GM12878 (cell line): Measurements from ENCODE around the gene SAAL1. TPM values are rescaled to one million over a fixed set of nuclear protein-coding genes. Genes with fewer than 3 reads are reported as not detected.

ENCODE experiments used
- ATAC-seq: fragments of 200-7000 bp; cut with Tn5 transposase; 3 replicates; pipeline ENCODE4 v1.9.1; 2020; ENCODE audit warnings: mild to moderate bottlenecking, moderate library complexity
- BruUV-seq: library from RNA; stranded (reverse); fragments of 400-500 nt; replicated peaks from 2 replicates; lab custom pipeline; 2021; lab: Mats Ljungman, UMichigan
- CTCF ChIA-PET: fragments of 300-600 bp; sonication (Branson Sonifier 250); formaldehyde crosslinking; extraction: SDS; loops from one replicate; lab custom pipeline; 2021; ENCODE audit warnings: inconsistent platforms; lab: Yijun Ruan, JAX
- POLR2A ChIA-PET: fragments of 350-600 bp; formaldehyde crosslinking; extraction: SDS; loops from one replicate; lab custom pipeline; 2021; ENCODE audit warnings: inconsistent platforms; lab: Charles Lee
- RAD21 ChIA-PET: fragments of 300-600 bp; sonication (Branson Sonifier 250); formaldehyde crosslinking; loops from one replicate; lab custom pipeline; 2023; ENCODE audit warnings: antibody characterized with exemption; ENCODE audit not compliant: unreplicated experiment; lab: Charles Lee
- SMC1A ChIA-PET: fragments of 300-600 bp; sonication (Branson Sonifier 250); formaldehyde crosslinking; loops from one replicate; lab custom pipeline; 2023; ENCODE audit not compliant: unreplicated experiment, uncharacterized antibody; lab: Charles Lee
- DNase-seq: peaks from one replicate; pipeline ENCODE4 v3.0.0-alpha.2; 2011; ENCODE audit warnings: low read depth, low spot score
- FAIRE-seq: peaks from 3 replicates; lab custom pipeline; 2011; peaks lifted over from hg19 to GRCh38; lab: Jason Lieb, UNC
- H2AFZ ChIP-seq: 2 replicates; pipeline ENCODE4 v1.6.0; 2011; ENCODE audit warnings: low read depth, low read length, control low read depth; ENCODE audit not compliant: control insufficient read depth
- H3K27ac ChIP-seq: 2 replicates; pipeline ENCODE4 v1.5.1; 2011; ENCODE audit warnings: control low read depth; ENCODE audit not compliant: control insufficient read depth, insufficient read depth
- H3K27me3 ChIP-seq, 2 experiments: replicated peaks in 1 of 2; 2 replicates each; pipeline versions ENCODE4 v1.6.0 to v1.6.1; 2011; ENCODE audit warnings: low read length in 1 of 2; ENCODE audit not compliant: control insufficient read depth in 2 of 2, insufficient read depth in 2 of 2
- H3K36me3 ChIP-seq, 2 experiments: 2 replicates each; pipeline ENCODE4 v1.5.1; 2011; ENCODE audit warnings: low read length in 1 of 2; ENCODE audit not compliant: control insufficient read depth in 2 of 2, insufficient read depth in 2 of 2
- H3K4me1 ChIP-seq: 2 replicates; pipeline ENCODE4 v1.6.1; 2011; ENCODE audit warnings: mild to moderate bottlenecking, low read length, moderate library complexity, mixed read lengths; ENCODE audit not compliant: control insufficient read depth, insufficient read depth
- H3K4me2 ChIP-seq: 2 replicates; pipeline ENCODE4 v1.6.0; 2011; ENCODE audit warnings: control low read depth; ENCODE audit not compliant: control insufficient read depth, insufficient read depth
- H3K4me3 ChIP-seq: fragments of 200-600 bp; sonication (generic); 2 replicates; pipeline ENCODE4 v1.5.1; 2016
- H3K79me2 ChIP-seq: 2 replicates; pipeline ENCODE4 v1.6.0; 2011; ENCODE audit warnings: low read length; ENCODE audit not compliant: control insufficient read depth, insufficient read depth
- H3K9ac ChIP-seq: 2 replicates; pipeline ENCODE4 v1.8.0; 2011; ENCODE audit warnings: low read length, control low read depth, mixed read lengths; ENCODE audit not compliant: control insufficient read depth, insufficient read depth
- H3K9me3 ChIP-seq: replicated peaks from 3 replicates; pipeline ENCODE4 v1.5.1; 2011; ENCODE audit warnings: mild to moderate bottlenecking, low read length; ENCODE audit not compliant: control insufficient read depth, insufficient read depth
- H4K20me1 ChIP-seq: 2 replicates; pipeline ENCODE4 v1.6.0; 2011; ENCODE audit not compliant: control insufficient read depth, insufficient read depth
- ASH2L ChIP-seq: fragments of 300-600, 200-600 bp; sonication (generic); IDR thresholded peaks from 2 replicates; pipeline ENCODE4 v1.6.1; 2017; ENCODE audit warnings: low read depth, mild to moderate bottlenecking, borderline replicate concordance
- BCL11A ChIP-seq: IDR thresholded peaks from 2 replicates; pipeline ENCODE4 v1.6.1; 2011; ENCODE audit warnings: low read depth, low read length
- CBFB ChIP-seq: IDR thresholded peaks from 2 replicates; pipeline ENCODE4 v1.6.1; 2016; ENCODE audit warnings: antibody characterized with exemption, low read depth
- CHD4 ChIP-seq: fragments of 200-600 bp; sonication (generic); IDR thresholded peaks from 2 replicates; pipeline ENCODE4 v1.6.1; 2016; ENCODE audit warnings: mild to moderate bottlenecking
- CTCF ChIP-seq, 3 experiments: IDR thresholded peaks in 2 of 3; conservative IDR thresholded peaks in 1 of 3; 2 replicates each; pipeline ENCODE4 v1.5.1; 2011; ENCODE audit warnings: low read depth in 3 of 3, low read length in 3 of 3, mild to moderate bottlenecking in 3 of 3, control low read depth in 2 of 3, moderate library complexity in 2 of 3, inconsistent platforms in 1 of 3, mixed read lengths in 1 of 3; ENCODE audit not compliant: control insufficient read depth in 2 of 3, insufficient read depth in 1 of 3; ENCODE audit errors: extremely low read depth in 1 of 3
- CUX1 ChIP-seq: IDR thresholded peaks from 2 replicates; pipeline ENCODE4 v1.6.1; 2012; ENCODE audit warnings: improper control_type of control experiment, low read depth, low read length; ENCODE audit not compliant: insufficient replicate concordance
- HDGF ChIP-seq: fragments of 450-650 bp; IDR thresholded peaks from 2 replicates; pipeline ENCODE4 v1.6.1; 2016; ENCODE audit warnings: antibody characterized with exemption
- IRF4 ChIP-seq: IDR thresholded peaks from 2 replicates; pipeline ENCODE4 v1.6.1; 2011; ENCODE audit warnings: low read depth, low read length
- MEF2A ChIP-seq: IDR thresholded peaks from 2 replicates; pipeline ENCODE4 v1.6.1; 2011; ENCODE audit warnings: low read depth, mild to moderate bottlenecking, low read length, moderate library complexity; ENCODE audit not compliant: insufficient read depth
- PML ChIP-seq: IDR thresholded peaks from 2 replicates; pipeline ENCODE4 v1.6.1; 2012; ENCODE audit warnings: low read length, inconsistent platforms
- POLR2AphosphoS2 ChIP-seq: IDR thresholded peaks from 2 replicates; pipeline ENCODE4 v1.6.1; 2011; ENCODE audit warnings: low read depth, mild to moderate bottlenecking, low read length, improper control_type of control experiment, moderate library complexity
- SREBF1 ChIP-seq: IDR thresholded peaks from 2 replicates; pipeline ENCODE4 v1.6.1; 2012; ENCODE audit warnings: mild to moderate bottlenecking, low read length
- WGBS: methylation state at CpG from one replicate; pipeline ENCODE4 v1.1.6; 2016; ENCODE audit warnings: low lambda C conversion rate; ENCODE audit not compliant: insufficient replicate concordance, insufficient coverage; ENCODE audit errors: missing lambda C conversion rate; 5-methylcytosine and 5-hydroxymethylcytosine counted together
- in situ Hi-C: fragments of 300-500 bp; cut with MboI; formaldehyde crosslinking; loops from 9 replicates; pipeline ENCODE4 v1.14.3; 2018; ENCODE audit warnings: mixed read lengths
- intact Hi-C: fragments of 100-400 bp; cut with micrococcal nuclease; formaldehyde crosslinking; loops from one replicate; pipeline ENCODE4 v1.14.2; 2022; ENCODE audit not compliant: unreplicated experiment
- polyA plus RNA-seq, 11 experiments: library from polyadenylated mRNA; depleted of rRNA in 4 of 11; unstranded in 6 of 11; stranded (reverse) in 5 of 11; fragments of >200 nt; fragmentation: Nextera tagmentation in 4 of 11; fragmentation: Illumina TruSeq in 1 of 11; extraction: Ambion mirVana in 4 of 11; extraction: Trizol in 1 of 11; gene quantifications; 1 replicate in 1 of 11; 2 replicates in 10 of 11; pipeline versions ENCODE4 v1.2.1 to v1.2.3, GENCODE V29; 2011 to 2016; ENCODE audit warnings: inconsistent platforms in 2 of 11, missing spikeins in 2 of 11, low read depth in 1 of 11
- total RNA-seq, 4 experiments: library from RNA; depleted of rRNA in 3 of 4; stranded (reverse); fragments of >200 nt in 3 of 4; fragmentation: Illumina TruSeq in 1 of 4; extraction: Trizol in 1 of 4; gene quantifications; 2 replicates each; pipeline versions ENCODE4 v1.2.1 to v1.2.3, GENCODE V29; 2013 to 2021
- TF ChIP-seq, protein P1 (sequence below): IDR thresholded peaks from 2 replicates; pipeline ENCODE4 v1.6.1; 2011; ENCODE audit warnings: borderline replicate concordance, low read depth, mild to moderate bottlenecking, moderate library complexity, mixed read lengths, low read length; ENCODE audit not compliant: insufficient read depth; ENCODE audit errors: extremely low read length
- TF ChIP-seq, protein P2 (sequence below): fragments of 450-650 bp; IDR thresholded peaks from 2 replicates; pipeline ENCODE4 v1.6.1; 2017; ENCODE audit warnings: low read depth, mild to moderate bottlenecking, moderate library complexity
- TF ChIP-seq, protein P3 (sequence below): IDR thresholded peaks from 2 replicates; pipeline ENCODE4 v1.6.1; 2012; ENCODE audit warnings: low read depth, low read length, improper control_type of control experiment

The SAAL1 gene
- total and polyA plus RNA-seq, 10 of the 15 experiments (the other 5 are each of a cell fraction or from before 2014, with no cell fraction given), result 26.3 to 59.4 (median 43.8) TPM

GRCh38 chr11:18066626-18067025 lies 39.3 kb downstream of the SAAL1 start:
- H3K9ac ChIP-seq, result no peak overlapping the region
- ChIA-PET RAD21 (no interaction called here), SMC1A (no interaction called here), POLR2A (no interaction called here), CTCF (interaction anchor here (1.0 kb wide), 2 partner anchors 28 to 66 kb away, joined by 3 to 4 read pairs; no protein-coding TSS in a partner anchor)
- in situ Hi-C loops (no loop called here), intact Hi-C loops (no loop called here)
- H4K20me1 ChIP-seq, result no peaks in the 10 kb centered on the region
- no peaks in the 10 kb centered on the region for H3K27me3 ChIP-seq
- H3K36me3 ChIP-seq, result no peaks in the 10 kb centered on the region
- DNase-seq (no peak), FAIRE-seq (no peak), ATAC-seq (no peak)
- H3K4me3 ChIP-seq, result no peak overlapping the region
- H3K9me3 ChIP-seq, result no peaks in the 10 kb centered on the region
- no peak overlapping the region for H3K27ac ChIP-seq
- WGBS, result 100% methylated on average over 2 of the region's 2 CpGs
- H3K4me1 ChIP-seq, result no peaks in the 10 kb centered on the region
- no peaks in the 10 kb centered on the region for H3K79me2 ChIP-seq
- no TSS peak for BruUV-seq
- no peak overlapping the region for H2AFZ ChIP-seq
- no peak overlapping the region for H3K4me2 ChIP-seq
- TF ChIP-seq CBFB (no peak), MEF2A (no peak), CUX1 (no peak), SREBF1 (no peak), ASH2L (no peak), BCL11A (no peak), CHD4 (no peak), POLR2AphosphoS2 (no peak), IRF4 (no peak), PML (no peak), CTCF (IDR thresholded peaks at IDR 0.05 in 2 of 3, conservative IDR thresholded peaks at IDR 0.05 in 1 of 3; ENCODE audit: control insufficient read depth in 2 of 3, extremely low read depth in 1 of 3, insufficient read depth in 1 of 3, low read depth in 3 of 3, low read length in 3 of 3) (no peak), HDGF (no peak)
- TF ChIP-seq, protein P1, sequence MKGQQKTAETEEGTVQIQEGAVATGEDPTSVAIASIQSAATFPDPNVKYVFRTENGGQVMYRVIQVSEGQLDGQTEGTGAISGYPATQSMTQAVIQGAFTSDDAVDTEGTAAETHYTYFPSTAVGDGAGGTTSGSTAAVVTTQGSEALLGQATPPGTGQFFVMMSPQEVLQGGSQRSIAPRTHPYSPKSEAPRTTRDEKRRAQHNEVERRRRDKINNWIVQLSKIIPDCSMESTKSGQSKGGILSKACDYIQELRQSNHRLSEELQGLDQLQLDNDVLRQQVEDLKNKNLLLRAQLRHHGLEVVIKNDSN, result no peak
- TF ChIP-seq, protein P2, sequence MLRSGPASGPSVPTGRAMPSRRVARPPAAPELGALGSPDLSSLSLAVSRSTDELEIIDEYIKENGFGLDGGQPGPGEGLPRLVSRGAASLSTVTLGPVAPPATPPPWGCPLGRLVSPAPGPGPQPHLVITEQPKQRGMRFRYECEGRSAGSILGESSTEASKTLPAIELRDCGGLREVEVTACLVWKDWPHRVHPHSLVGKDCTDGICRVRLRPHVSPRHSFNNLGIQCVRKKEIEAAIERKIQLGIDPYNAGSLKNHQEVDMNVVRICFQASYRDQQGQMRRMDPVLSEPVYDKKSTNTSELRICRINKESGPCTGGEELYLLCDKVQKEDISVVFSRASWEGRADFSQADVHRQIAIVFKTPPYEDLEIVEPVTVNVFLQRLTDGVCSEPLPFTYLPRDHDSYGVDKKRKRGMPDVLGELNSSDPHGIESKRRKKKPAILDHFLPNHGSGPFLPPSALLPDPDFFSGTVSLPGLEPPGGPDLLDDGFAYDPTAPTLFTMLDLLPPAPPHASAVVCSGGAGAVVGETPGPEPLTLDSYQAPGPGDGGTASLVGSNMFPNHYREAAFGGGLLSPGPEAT, result no peak
- TF ChIP-seq, protein P3, sequence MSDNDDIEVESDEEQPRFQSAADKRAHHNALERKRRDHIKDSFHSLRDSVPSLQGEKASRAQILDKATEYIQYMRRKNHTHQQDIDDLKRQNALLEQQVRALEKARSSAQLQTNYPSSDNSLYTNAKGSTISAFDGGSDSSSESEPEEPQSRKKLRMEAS, result no peak
